ENCODE measurements around the gene TCF21.
"Not testable (repeated sequence)": the region's sequence is repeated elsewhere in the genome, so short reads cannot be mapped to it uniquely, and the experiment has no call there.

Gene TCF21

DNA sequence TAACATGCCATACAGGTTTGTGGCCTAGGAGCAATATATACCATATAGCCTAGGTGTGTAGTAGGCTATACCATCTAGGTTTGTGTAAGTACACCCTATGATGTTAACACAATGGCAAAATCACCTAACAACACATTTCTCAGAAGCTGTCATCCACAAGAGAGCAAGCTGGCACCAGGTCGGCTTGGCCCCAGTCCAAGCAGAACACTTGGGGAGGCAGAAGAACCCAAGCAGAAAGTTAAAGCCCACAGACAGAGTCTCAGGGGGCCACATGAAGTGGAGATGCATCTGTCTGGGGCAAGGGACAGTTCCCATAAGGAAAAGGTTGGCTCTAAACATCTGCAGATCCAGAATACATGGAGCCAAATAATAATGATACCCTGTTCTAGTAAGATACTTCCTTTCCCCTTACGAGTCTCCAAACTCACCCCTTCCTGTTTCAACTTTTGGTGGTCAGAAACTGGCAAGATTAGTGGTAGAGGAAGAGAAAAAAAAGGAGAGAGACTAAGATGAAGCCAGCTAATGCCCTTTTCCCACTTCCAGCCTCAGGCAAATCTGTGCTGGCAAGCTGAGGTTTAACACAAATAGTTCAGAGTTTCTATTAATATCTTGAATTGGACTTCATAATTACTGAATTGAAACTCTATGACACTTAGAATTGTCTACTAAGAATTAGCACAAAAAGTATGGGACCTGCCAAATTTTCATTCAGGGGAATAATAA is 29.5 kb downstream of the TCF21 start:
- Histone ChIP-seq H3K4me3 (ENCODE audit: low read depth, low read length) (no peak overlapping the region), H3K27me3 (ENCODE audit: insufficient read depth, low read depth, severe bottlenecking) (peaks cover 44% of the 10 kb centered on the region), H3K27ac (no peak overlapping the region), H3K9me3 (ENCODE audit: severe bottlenecking) (no peaks in the 10 kb centered on the region), H3K36me3 (no peaks in the 10 kb centered on the region)
- TF ChIP-seq, protein P1, sequence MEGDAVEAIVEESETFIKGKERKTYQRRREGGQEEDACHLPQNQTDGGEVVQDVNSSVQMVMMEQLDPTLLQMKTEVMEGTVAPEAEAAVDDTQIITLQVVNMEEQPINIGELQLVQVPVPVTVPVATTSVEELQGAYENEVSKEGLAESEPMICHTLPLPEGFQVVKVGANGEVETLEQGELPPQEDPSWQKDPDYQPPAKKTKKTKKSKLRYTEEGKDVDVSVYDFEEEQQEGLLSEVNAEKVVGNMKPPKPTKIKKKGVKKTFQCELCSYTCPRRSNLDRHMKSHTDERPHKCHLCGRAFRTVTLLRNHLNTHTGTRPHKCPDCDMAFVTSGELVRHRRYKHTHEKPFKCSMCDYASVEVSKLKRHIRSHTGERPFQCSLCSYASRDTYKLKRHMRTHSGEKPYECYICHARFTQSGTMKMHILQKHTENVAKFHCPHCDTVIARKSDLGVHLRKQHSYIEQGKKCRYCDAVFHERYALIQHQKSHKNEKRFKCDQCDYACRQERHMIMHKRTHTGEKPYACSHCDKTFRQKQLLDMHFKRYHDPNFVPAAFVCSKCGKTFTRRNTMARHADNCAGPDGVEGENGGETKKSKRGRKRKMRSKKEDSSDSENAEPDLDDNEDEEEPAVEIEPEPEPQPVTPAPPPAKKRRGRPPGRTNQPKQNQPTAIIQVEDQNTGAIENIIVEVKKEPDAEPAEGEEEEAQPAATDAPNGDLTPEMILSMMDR (IDR thresholded peaks at IDR 0.05; ENCODE audit: low read depth, low read length): no peak
- no peak for DNase-seq

DNA sequence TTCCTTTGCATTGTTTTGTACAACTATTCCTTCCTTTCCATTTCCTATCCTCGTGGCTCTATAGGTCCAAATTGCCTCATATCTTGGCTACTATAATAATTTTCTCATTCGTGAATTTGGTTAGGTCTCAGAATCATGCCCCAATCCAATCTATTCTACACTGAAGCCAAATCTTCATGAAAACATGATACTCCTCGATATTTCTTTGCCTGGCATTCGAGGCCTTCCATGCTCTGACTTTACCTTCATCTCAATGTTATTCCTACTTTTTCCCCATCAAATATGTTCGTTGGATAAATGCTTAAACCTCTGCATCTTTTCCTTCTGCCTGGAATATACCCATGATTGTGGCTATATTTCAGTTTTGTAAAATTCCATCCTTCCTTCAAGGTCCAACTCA is 30.4 kb downstream of the TCF21 start:
- Histone ChIP-seq H3K36me3 (no peaks in the 10 kb centered on the region), H3K27ac (no peak overlapping the region), H3K9me3 (ENCODE audit: severe bottlenecking) (no peaks in the 10 kb centered on the region), H3K4me3 (ENCODE audit: low read depth, low read length) (no peak overlapping the region), H3K27me3 (ENCODE audit: insufficient read depth, low read depth, severe bottlenecking) (peaks cover 37% of the 10 kb centered on the region)
- TF ChIP-seq, protein P1 (IDR thresholded peaks at IDR 0.05; ENCODE audit: low read depth, low read length): no peak
- DNase-seq: no peak

DNA sequence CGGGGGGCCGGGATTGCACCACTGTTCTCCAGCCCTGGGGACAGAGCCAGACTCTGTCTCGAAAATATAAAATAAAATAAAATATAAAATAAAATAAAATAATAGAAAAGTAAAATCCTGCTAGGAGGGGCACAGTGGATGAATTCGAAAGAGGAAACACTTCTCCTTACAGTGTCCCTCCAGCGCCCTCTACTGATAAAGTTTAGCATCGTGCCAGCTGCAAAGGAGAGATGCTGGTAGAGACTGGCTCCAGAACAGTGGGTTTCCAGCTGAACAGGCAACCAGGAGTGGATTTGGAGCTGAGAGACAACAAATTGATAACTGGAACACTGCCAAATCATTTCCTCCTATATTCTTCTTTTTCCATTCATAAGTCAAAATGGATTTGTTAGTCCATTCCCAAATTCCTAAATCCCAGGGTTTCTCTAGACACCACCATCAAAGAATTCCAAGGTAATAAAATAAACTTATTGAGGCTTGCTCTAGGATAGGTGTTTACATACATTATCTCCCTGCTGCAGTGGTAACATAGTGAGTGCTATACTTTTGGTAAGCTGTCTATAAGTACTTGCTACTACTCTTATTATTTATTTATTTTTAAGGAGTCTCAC is 32.4 kb downstream of the TCF21 start:
- Histone ChIP-seq H3K27ac (no peak overlapping the region), H3K36me3 (no peaks in the 10 kb centered on the region), H3K27me3 (ENCODE audit: insufficient read depth, low read depth, severe bottlenecking) (peaks cover 25% of the 10 kb centered on the region), H3K4me3 (ENCODE audit: low read depth, low read length) (no peak overlapping the region), H3K9me3 (ENCODE audit: severe bottlenecking) (no peaks in the 10 kb centered on the region)
- TF ChIP-seq, protein P1 (IDR thresholded peaks at IDR 0.05; ENCODE audit: low read depth, low read length): peak; percentile 69
- peak; percentile 78 for DNase-seq

DNA sequence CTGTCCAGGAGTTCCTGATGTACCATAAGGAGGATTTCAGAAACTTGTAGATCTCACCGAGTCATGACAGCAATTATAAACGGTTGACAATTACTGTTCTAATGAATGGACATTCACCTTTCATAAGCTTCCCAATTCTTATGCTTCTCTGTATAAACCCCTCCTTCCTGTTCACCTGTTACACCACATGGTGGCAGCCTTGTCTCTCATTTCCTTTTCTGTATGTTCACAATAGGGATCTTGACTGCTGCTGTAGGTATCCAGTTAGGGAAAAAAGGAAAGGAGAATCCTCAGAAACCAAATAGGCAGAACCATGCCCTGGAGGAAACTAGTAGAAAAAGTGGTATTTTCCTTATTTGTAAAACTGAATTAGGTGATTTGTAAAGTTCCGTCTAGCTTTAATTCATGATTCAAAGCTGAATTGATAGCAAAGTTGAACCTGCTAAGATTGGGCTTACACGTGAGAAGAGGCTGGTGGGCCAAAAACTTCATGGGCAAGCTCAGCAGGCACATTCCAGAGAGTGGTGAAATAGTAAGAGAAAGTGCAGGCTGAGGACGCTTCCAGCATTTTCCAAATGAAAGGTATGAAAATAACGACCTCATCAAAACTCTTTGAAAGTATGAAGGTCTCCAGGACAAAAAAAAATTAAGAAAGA is 35.2 kb downstream of the TCF21 start:
- H3K4me3 ChIP-seq (ENCODE audit: low read depth, low read length): no peak overlapping the region
- H3K27ac ChIP-seq: no peak overlapping the region
- TF ChIP-seq, protein P1 (IDR thresholded peaks at IDR 0.05; ENCODE audit: low read depth, low read length): peak; percentile 57
- H3K27me3 ChIP-seq (ENCODE audit: insufficient read depth, low read depth, severe bottlenecking): peaks cover 13% of the 10 kb centered on the region
- peak; percentile 64 for DNase-seq
- no peaks in the 10 kb centered on the region for H3K36me3 ChIP-seq
- H3K9me3 ChIP-seq (ENCODE audit: severe bottlenecking): no peaks in the 10 kb centered on the region

DNA sequence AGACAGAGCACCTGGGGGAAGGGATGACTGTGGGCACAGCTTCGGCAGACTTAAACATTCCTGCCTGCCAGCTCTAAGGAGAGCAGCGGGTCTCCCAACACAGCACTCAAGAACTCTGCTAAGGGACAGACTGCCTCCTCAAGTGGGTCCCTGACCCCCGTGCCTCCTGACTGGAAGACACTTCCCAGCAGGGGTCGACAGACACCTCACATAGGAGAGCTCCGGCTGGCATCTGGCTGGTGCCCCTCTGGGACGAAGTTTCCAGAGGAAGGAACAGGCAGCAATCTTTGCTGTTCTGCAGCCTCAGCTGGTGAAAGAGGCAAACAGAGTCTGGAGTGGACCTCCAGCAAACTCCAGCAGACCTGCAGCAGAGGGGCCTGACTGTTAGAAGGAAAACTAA is 42.3 kb downstream of the TCF21 start:
- H3K27me3 ChIP-seq (ENCODE audit: insufficient read depth, low read depth, severe bottlenecking); DNase-seq; H3K9me3 ChIP-seq (ENCODE audit: severe bottlenecking); H3K36me3 ChIP-seq; H3K4me3 ChIP-seq (ENCODE audit: low read depth, low read length); H3K27ac ChIP-seq: not testable (repeated sequence)
- TF ChIP-seq, protein P1 (IDR thresholded peaks at IDR 0.05; ENCODE audit: low read depth, low read length): 0 out of 2 replicates have a peak, but pooled peaks have one; percentile 4

DNA sequence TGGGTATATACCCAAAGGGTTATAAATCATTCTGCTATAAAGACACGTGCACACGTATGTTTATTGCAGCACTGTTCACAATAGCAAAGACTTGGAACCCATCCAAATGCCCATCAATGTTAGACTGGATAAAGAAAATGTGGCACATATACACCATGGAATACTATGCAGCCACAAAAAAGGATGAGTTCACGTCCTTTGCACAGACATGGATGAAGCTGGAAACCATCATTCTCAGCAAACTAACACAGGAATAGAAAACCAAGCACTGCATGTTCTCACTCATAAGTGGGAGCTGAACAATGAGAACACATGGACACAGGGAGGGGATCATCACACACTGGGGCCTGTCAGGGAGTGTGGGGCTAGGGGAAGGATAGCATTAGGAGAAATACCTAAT is 47.4 kb downstream of the TCF21 start:
- not testable (repeated sequence) for H3K27me3 ChIP-seq (ENCODE audit: insufficient read depth, low read depth, severe bottlenecking); DNase-seq; H3K36me3 ChIP-seq; H3K4me3 ChIP-seq (ENCODE audit: low read depth, low read length); H3K9me3 ChIP-seq (ENCODE audit: severe bottlenecking); H3K27ac ChIP-seq
